HAP-1 (cell line): ENCODE results near the gene RASGRP1.

ENCODE experiments used
- DNase-seq, 2 experiments: peaks; one replicate each; pipeline ENCODE4 v3.0.0-alpha.2; 2016 to 2020; ENCODE audit warnings: low spot score in 2 of 2
- H3K27me3 ChIP-seq: fragments of 250-450 bp; sonication (Bioruptor Pico); 2 replicates; pipeline ENCODE4 v1.5.1; 2020; ENCODE audit warnings: low read depth, mild to moderate bottlenecking, moderate library complexity
- H3K36me3 ChIP-seq: fragments of 250-450 bp; sonication (Bioruptor Pico); replicated peaks from 2 replicates; pipeline ENCODE4 v1.5.1; 2020; ENCODE audit warnings: mild to moderate bottlenecking
- H3K4me1 ChIP-seq: fragments of 250-450 bp; sonication (Bioruptor Pico); 2 replicates; pipeline ENCODE4 v1.5.1; 2020; ENCODE audit warnings: mild to moderate bottlenecking
- H3K4me3 ChIP-seq: fragments of 250-450 bp; sonication (Bioruptor Pico); 2 replicates; pipeline ENCODE4 v1.5.1; 2020; ENCODE audit warnings: mild to moderate bottlenecking, moderate library complexity
- H3K9me3 ChIP-seq: fragments of 250-450 bp; sonication (Bioruptor Pico); 2 replicates; pipeline ENCODE4 v1.5.1; 2020; ENCODE audit warnings: mild to moderate bottlenecking, moderate library complexity
- in situ Hi-C: fragments of 300-500 bp; cut with MboI; formaldehyde crosslinking; loops from 3 replicates; pipeline ENCODE4 v1.14.3; 2020; ENCODE audit warnings: low sequenced_read_pairs, inconsistent platforms, mixed read lengths

Gene RASGRP1

GRCh38 chr15:38496151-38496550, 68.5 kb downstream of the RASGRP1 start:
- no peaks in the 10 kb centered on the region for H3K4me1 ChIP-seq
- no peak for DNase-seq
- H3K4me3 ChIP-seq: no peak overlapping the region
- no peaks in the 10 kb centered on the region for H3K9me3 ChIP-seq
- in situ Hi-C loops: no loop called here
- H3K36me3 ChIP-seq: no peaks in the 10 kb centered on the region; the same call in 1 of the 2 replicates
- no peaks in the 10 kb centered on the region for H3K27me3 ChIP-seq

GRCh38 chr15:38490242-38490922, 74.2 kb downstream of the RASGRP1 start:
- Histone ChIP-seq H3K27me3 (no peaks in the 10 kb centered on the region), H3K4me3 (no peak overlapping the region), H3K4me1 (no peaks in the 10 kb centered on the region), H3K36me3 (peaks cover 3% of the 10 kb centered on the region), H3K9me3 (no peaks in the 10 kb centered on the region)
- in situ Hi-C loops: no loop called here
- no peak for DNase-seq

- in situ Hi-C loops: no loop called here
- Histone ChIP-seq H3K9me3 (no peaks in the 10 kb centered on the region), H3K4me1 (no peaks in the 10 kb centered on the region), H3K4me3 (no peak overlapping the region), H3K27me3 (no peaks in the 10 kb centered on the region), H3K36me3 (peaks cover 6% of the 10 kb centered on the region)
- DNase-seq: no peak
Observed at GRCh38 chr15:38487378-38487777, 77.2 kb downstream of the RASGRP1 start.

GRCh38 chr15:38486936-38487335, 77.7 kb downstream of the RASGRP1 start:
- Histone ChIP-seq H3K4me3 (no peak overlapping the region), H3K9me3 (no peaks in the 10 kb centered on the region), H3K4me1 (no peaks in the 10 kb centered on the region), H3K27me3 (no peaks in the 10 kb centered on the region), H3K36me3 (peaks cover 6% of the 10 kb centered on the region)
- no peak for DNase-seq
- in situ Hi-C loops: no loop called here

- peaks cover 17% of the 10 kb centered on the region for H3K36me3 ChIP-seq
- no peak overlapping the region for H3K4me3 ChIP-seq
- H3K4me1 ChIP-seq: no peaks in the 10 kb centered on the region
- in situ Hi-C loops: no loop called here
- no peak for DNase-seq
- no peaks in the 10 kb centered on the region for H3K27me3 ChIP-seq
- H3K9me3 ChIP-seq: no peaks in the 10 kb centered on the region
Observed at GRCh38 chr15:38482572-38482971, 82.0 kb downstream of the RASGRP1 start.

GRCh38 chr15:38481761-38482160, 82.9 kb downstream of the RASGRP1 start:
- H3K9me3 ChIP-seq: no peaks in the 10 kb centered on the region
- in situ Hi-C loops: no loop called here
- H3K4me1 ChIP-seq: no peaks in the 10 kb centered on the region
- H3K27me3 ChIP-seq: no peaks in the 10 kb centered on the region
- H3K4me3 ChIP-seq: no peak overlapping the region
- DNase-seq: no peak
- peaks cover 23% of the 10 kb centered on the region for H3K36me3 ChIP-seq

- in situ Hi-C loops: no loop called here
- peaks cover 19% of the 10 kb centered on the region for H3K36me3 ChIP-seq
- H3K27me3 ChIP-seq: no peaks in the 10 kb centered on the region
- DNase-seq: no peak
- H3K9me3 ChIP-seq: no peaks in the 10 kb centered on the region
- no peaks in the 10 kb centered on the region for H3K4me1 ChIP-seq
- no peak overlapping the region for H3K4me3 ChIP-seq
Observed at GRCh38 chr15:38481113-38481512, 83.5 kb downstream of the RASGRP1 start.

- no peaks in the 10 kb centered on the region for H3K4me1 ChIP-seq
- no peaks in the 10 kb centered on the region for H3K27me3 ChIP-seq
- no peaks in the 10 kb centered on the region for H3K9me3 ChIP-seq
- in situ Hi-C loops: no loop called here
- DNase-seq: no peak
- no peak overlapping the region for H3K4me3 ChIP-seq
- H3K36me3 ChIP-seq: peaks cover 29% of the 10 kb centered on the region
Observed at GRCh38 chr15:38479756-38480155, 84.9 kb downstream of the RASGRP1 start.

- H3K27me3 ChIP-seq: no peaks in the 10 kb centered on the region
- H3K4me1 ChIP-seq: no peaks in the 10 kb centered on the region
- H3K36me3 ChIP-seq: peaks cover 34% of the 10 kb centered on the region
- DNase-seq: no peak
- no peak overlapping the region for H3K4me3 ChIP-seq
- in situ Hi-C loops: no loop called here
- no peaks in the 10 kb centered on the region for H3K9me3 ChIP-seq
Observed at GRCh38 chr15:38479266-38479665, 85.3 kb downstream of the RASGRP1 start.

- Histone ChIP-seq H3K4me1 (no peaks in the 10 kb centered on the region), H3K27me3 (no peaks in the 10 kb centered on the region), H3K9me3 (no peaks in the 10 kb centered on the region), H3K4me3 (no peak overlapping the region), H3K36me3 (peaks cover 42% of the 10 kb centered on the region)
- no peak for DNase-seq
- in situ Hi-C loops: no loop called here
Observed at GRCh38 chr15:38477637-38478036, 87.0 kb downstream of the RASGRP1 start.

- Histone ChIP-seq H3K36me3 (peaks cover 40% of the 10 kb centered on the region), H3K9me3 (no peaks in the 10 kb centered on the region), H3K4me3 (no peak overlapping the region), H3K4me1 (no peaks in the 10 kb centered on the region), H3K27me3 (no peaks in the 10 kb centered on the region)
- DNase-seq: no peak
- in situ Hi-C loops: no loop called here
Observed at GRCh38 chr15:38476120-38476519, 88.5 kb downstream of the RASGRP1 start.

GRCh38 chr15:38475361-38475760, 89.3 kb downstream of the RASGRP1 start:
- no peak for DNase-seq
- Histone ChIP-seq H3K4me1 (no peaks in the 10 kb centered on the region), H3K9me3 (no peaks in the 10 kb centered on the region), H3K4me3 (no peak overlapping the region), H3K36me3 (peaks cover 42% of the 10 kb centered on the region), H3K27me3 (no peaks in the 10 kb centered on the region)
- in situ Hi-C loops: no loop called here

- no peaks in the 10 kb centered on the region for H3K4me1 ChIP-seq
- H3K9me3 ChIP-seq: no peaks in the 10 kb centered on the region
- no peaks in the 10 kb centered on the region for H3K27me3 ChIP-seq
- H3K4me3 ChIP-seq: no peak overlapping the region
- H3K36me3 ChIP-seq: peaks cover 42% of the 10 kb centered on the region
- peak; percentile 33 to 48 for DNase-seq
- in situ Hi-C loops: no loop called here
Observed at GRCh38 chr15:38474155-38474757, 90.4 kb downstream of the RASGRP1 start.

GRCh38 chr15:38471974-38472373, 92.6 kb downstream of the RASGRP1 start:
- Histone ChIP-seq H3K9me3 (no peaks in the 10 kb centered on the region), H3K27me3 (no peaks in the 10 kb centered on the region), H3K36me3 (peaks cover 31% of the 10 kb centered on the region), H3K4me1 (no peaks in the 10 kb centered on the region), H3K4me3 (no peak overlapping the region)
- DNase-seq: no peak
- in situ Hi-C loops: no loop called here

GRCh38 chr15:38470816-38471215, 93.8 kb downstream of the RASGRP1 start:
- Histone ChIP-seq H3K4me1 (no peaks in the 10 kb centered on the region), H3K4me3 (no peak overlapping the region), H3K36me3 (peaks cover 28% of the 10 kb centered on the region), H3K9me3 (no peaks in the 10 kb centered on the region), H3K27me3 (no peaks in the 10 kb centered on the region)
- no peak for DNase-seq
- in situ Hi-C loops: no loop called here
